ENCODE measurements around the gene SETD1A.
"Not testable (repeated sequence)": the region's sequence is repeated elsewhere in the genome, so short reads cannot be mapped to it uniquely, and the experiment has no call there.

Gene SETD1A

DNA sequence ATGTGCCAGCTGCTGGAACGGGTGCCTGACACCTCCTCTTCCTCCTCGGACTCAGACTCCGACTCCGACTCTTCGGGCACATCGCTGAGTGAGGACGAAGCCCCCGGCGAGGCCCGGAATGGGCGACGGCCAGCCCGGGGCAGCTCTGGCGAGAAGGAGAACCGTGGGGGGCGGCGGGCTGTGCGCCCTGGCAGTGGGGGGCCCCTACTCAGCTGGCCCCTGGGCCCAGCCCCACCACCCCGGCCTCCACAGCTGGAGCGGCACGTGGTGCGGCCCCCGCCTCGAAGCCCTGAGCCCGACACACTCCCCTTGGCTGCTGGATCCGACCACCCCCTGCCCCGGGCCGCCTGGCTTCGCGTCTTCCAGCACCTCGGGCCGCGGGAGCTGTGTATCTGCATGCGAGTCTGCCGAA, 27.4 kb upstream of the SETD1A start:
- DNase-seq: no peak

DNA sequence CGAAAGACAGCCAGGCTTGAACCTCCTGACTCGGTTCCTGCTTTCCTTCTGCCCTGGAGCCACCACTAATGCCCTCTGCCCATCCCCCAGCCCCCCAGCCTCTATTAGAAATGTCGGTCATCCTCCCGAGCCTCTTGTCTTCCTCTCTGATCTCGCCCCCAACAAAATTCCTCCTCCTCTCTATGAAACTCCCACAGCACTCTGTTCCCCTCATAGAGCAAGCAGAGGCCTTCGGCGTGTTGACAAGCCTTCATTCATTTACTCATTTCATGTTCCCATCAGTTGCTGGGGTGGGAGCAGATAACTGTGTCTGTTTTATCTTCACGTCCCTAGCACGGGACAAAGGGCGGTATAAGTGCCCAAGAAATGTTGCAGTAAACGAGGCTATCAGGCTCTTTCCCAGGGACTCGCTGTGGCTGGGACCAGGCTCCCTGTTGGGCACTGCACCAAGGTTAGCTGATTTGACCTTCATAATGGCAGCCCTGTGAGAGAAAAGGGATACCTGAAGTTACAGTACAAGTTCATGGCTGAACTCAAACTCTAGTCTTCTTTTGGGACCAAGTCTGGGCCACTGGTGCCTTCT, 26.4 kb upstream of the SETD1A start:
- DNase-seq: no peak

DNA sequence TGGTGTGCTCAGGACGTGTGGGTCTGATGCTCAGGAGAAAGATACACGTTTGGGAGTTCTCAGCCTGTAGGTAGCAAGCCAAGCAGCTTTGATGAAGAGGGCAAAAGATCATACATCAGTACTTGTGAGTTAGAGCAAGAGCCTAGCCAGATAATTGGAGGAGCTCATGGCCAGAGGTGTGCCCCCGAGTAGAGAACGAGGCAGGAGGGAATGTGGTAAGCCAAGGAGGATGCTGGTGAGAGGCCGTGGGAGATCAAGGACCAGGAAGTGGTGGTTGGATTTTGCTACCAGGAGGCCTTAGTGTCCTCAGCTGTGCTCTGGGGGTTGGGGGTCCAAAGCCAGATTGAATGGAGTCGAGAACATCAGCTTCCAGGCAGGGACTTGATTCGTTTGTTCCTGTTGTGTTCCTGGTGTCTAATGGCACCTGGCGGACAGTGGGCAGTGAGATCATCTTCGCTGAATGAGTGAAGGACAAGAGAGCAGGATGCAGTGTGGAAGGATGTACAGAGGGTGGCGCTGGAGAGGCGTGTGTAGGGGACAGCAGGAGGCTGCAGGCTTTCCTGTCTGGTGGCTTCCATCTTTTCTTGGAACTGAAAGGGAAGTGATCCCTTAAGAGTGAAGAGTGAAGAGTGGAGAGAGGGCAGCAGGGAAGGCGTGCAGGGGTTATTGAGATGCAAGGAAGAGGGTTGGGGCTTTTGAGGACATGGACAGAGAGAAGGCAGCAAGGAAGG, 22.6 kb upstream of the SETD1A start:
- no peak for DNase-seq

DNA sequence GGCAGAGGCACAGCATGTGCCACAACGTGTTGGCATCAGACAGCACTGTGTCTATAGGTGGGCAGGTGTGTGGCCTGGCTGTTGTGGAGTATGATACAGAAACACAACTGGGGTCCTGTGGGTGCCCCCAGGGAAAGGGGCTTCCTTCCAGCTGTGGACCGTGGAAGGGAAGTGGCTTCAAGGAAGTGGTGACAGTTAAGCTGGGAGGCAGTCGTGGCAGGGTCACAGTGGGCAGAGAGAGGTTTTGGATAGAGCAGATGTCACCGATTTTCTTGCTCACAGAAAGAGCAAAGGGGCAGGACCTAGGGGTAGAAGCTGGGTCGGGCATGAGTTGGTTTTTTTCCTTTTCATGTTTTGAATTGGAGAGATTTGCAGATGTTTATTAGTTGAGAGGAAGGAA, 19.9 kb upstream of the SETD1A start:
- no peak for DNase-seq

DNA sequence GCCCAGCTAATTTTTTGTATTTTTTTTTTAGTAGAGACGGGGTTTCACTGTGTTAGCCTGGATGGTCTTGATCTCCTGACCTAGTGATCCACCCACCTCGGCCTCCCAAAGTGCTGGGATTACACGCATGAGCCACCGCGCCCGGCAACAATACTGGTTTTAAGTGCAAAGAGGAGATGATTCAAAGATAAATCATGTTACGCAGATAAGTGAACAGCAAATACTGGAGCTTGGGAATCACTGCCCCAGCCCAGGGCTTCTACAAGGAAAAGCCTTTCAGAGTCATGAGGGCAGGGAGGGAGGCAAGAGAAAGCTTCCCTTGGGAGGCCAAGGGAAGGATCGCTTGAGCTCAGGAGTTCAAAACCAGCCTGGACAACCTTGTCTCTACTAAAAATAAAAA, 18.0 kb upstream of the SETD1A start:
- DNase-seq: not testable (repeated sequence)

DNA sequence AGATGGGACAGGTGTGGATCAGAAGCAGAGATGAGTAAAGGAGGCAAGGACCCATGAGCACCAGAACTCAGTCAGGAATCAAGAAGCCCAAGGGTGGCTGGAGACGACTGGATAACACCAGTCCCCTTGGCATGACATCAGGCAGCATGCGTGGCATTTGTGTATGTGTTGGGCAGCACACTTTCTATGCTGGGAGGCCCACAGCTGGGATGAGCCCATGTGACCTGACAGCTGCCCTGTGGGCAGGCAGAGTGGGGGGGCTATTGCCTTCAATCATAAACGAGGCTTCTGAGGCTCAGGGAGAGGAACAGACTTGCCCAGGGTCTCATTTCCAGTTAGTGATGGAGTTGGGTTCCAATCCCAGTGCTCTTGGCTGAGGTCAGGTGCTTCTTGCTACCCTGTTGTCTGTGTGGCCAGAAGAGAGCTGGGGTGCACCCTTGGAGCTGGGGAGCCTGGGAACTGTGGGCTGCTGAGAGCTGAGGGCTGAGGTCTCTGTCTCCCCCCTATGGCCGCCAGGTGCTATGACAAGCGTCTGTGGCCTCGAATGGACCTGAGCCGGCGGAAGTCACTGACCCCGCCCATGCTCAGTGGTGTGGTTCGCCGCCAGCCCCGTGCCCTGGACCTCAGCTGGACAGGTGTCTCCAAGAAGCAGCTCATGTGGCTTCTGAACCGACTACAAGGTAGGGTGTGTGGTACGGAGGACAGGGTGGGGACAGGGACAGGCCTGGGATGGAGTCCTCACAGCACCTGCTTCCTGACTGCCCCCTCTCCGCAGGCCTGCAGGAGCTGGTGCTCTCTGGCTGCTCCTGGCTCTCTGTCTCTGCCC, 15.7 kb upstream of the SETD1A start:
- peak; percentile 55 for DNase-seq

DNA sequence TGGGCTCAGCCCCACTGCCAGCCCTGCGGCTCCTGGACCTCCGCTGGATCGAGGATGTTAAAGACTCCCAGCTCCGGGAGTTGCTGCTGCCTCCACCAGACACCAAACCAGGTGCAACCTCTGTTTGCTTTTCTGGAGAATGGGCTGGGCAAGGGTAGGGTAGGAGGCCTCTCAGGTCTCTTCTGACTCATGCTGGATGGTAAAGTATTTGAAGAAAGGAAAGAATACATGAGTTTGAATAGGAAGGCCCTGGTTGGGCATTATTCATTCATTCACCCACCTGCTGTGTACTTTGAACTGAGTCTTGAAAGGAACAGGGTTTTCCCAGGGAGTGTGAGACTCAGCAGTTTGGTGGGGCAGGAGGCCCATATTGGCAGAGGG, 15.1 kb upstream of the SETD1A start:
- DNase-seq: no peak

DNA sequence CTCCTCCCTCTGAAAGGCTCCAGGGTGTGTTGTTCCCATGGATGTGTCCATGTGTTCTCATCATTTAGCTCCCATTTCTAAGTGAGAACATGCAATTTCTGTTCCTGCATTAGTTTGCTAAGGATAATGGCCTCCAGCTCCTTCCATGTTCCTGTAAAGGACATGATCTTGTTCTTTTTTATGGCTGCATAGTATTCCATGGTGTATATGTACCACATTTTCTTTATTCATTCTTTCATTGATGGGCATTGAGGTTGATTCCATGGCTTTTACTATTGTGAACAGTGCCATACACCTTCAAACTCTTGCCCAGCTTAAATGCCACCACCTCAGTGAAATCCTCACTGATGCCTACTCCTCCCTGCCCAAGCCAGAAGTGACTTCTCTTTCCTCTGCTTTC, 13.2 kb upstream of the SETD1A start:
- DNase-seq: no peak

DNA sequence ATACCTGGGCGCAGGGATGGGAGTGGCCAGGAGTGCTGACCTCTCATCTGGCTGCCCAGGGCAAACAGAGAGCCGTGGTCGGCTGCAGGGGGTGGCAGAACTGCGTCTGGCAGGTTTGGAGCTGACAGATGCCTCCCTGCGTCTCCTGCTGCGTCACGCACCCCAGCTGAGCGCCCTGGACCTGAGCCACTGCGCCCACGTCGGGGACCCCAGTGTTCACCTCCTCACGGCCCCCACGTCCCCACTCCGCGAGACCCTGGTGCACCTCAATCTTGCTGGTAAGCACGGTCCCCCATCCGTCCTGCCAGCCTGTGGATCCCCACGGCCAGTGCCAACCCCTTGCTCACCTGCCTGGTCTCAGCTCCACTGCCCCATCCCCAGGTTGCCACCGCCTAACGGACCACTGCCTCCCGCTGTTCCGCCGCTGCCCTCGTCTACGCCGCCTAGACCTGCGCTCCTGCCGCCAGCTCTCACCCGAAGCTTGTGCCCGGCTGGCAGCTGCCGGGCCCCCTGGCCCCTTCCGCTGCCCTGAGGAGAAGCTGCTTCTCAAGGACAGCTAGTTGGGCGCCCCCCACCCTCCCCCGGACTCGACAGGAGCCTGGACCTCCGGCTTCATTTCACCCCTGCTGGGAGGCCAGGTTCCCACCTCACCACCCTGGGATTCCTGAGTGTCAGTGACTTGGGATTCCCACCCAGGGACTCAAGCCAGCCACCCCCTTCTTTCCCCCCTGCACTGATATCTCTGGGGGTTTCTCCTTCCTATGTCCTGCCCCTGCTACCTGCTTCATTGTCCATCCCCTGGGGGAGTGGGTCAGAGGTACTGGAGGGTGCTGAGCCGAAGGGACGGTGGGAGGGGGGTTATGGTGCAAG, 10.6 kb upstream of the SETD1A start:
- no peak for DNase-seq

DNA sequence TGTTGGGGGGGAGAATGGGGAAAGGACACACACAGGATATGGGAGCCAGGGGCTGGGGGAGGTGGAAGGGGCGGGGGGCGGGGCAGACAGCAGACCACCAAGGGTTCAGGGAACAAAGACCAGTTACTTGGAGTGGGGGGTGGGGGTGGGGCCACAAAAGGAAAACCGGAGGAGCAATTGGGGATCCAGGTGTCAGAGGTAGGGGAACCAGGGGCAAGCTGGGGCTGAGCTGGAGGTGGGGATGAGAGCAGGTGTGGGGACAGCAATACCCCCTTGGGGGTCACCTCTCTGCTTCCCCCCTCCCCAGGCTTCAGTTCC, 10.1 kb upstream of the SETD1A start:
- no peak for DNase-seq

DNA sequence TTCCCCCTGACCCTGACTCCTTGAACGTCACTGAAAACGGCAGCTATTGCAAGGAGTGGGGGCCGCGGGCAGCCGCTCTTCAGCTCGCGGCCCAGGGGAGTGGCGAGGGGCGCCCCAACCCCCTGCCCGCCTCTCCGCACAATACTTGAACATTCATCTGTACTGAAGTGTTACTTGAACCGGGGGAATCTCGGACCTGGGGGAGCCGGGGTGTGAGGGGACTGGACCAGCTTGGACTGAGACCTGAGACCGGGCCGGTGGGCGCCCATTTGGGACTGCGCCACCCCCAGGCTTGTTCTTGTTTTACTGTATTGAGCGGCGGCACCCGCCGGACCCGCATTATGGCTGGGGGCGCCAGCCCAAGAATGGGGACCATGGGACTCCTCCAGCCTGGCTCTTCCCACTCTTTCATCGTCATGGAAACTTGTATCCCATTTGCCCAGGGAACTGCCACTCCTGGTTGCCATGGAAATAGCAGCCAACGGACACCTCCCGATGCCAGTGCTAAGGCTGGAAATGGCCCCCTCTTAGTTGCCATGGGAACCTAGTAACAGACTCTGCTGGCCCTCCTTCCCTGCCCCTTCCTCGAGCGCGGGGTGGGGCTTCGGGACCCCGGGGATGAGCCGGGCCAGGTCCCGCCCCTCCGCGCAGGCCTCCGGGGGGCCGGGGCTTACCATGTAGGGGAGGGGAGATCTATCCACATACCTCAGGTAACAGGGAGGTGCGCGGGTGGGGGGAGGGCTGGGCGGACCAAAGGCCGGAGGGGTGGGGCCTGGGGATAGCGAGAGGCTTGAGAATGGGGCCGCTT, 9.5 kb upstream of the SETD1A start:
- no peak for DNase-seq

DNA sequence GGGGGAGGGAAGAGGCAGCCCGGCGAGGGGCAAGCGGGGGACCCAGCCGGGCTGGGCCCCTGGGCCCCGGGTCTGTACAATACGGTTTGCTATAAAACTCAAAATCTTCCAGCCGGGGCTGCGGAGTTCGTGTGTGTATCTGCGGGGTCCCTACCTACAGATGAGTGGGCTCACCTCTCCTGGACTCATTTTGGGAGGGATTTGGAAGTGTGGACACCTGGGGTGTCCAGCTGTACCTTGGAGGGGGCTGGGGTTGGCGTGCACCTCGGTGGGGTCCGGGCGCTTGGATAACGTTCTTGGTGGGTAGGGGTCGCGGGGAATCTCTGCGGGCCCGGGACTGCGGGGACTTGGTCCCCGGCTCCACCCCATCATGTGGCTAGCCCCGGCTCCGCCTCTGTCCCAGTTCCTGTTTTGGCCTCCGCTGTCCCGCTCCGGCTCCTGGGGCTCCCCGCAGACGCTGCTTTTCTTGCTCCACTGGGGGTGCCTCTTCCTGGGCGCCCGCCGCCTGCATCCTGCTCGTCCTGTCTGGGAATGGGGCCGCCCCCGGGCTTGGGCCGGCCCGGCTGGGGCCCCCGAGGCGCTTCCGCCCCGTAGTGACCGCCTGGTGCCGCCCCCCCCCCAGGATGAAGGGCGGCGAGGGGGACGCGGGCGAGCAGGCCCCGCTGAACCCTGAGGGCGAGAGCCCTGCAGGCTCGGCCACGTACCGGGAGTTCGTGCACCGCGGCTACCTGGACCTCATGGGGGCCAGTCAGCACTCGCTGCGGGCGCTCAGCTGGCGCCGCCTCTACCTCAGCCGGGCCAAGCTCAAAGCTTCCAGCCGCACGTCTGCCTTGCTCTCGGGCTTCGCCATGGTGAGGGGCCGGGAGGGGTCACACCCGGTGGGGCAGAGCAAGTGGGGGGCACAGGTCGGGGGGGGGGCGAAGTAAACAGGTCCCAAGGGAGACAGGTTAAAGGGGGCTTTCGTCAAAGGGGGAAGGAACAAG, 8.6 kb upstream of the SETD1A start, which contains the start of gene ORAI3:
ORAI3 (plus strand) TSS at position 402 of the 983 bp plus-strand sequence; CDS start at position 624, 222 bp downstream.
- DNase-seq: peak; percentile 29

DNA sequence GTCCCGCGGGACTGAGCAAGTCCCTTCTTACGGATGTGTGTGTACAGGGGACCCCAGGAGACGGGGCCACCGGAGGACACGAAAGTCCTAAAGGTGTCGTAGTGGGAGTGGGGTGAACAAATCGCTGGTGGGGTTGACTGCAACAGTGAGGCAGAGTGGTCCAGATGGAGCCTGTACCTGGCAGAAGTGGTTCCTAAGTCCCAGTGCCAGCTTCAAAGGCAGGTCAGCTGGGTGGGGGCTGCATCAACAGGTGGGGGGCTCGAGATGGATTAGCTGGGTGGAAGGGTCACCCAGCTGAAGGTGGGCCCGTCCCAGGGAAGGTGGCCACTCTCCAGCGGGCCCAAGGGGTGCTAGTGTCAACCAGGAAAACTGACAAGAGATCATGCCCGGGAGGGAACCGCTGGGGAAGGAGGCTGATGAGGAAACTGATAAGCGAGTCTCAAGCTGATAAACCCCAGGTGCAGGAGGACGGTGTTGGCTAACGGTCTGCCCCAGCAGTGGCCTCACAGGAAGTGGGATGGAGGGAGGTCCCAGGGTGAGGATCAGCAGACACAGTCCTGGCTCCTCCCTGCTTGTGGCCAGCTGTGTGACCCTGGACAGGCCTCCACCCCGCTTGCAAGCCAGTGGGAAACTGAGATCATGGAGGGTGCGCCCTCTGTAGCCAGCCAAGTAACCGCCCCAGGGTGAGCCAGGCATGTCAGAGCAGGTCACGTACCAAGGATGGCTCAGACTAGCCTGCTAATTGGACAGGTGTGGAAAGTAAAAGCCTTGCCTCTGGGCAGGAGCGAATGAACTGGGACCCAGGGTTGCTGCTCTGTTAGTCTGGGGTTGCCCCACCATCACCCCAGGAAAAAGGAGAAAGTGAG, 7.7 kb upstream of the SETD1A start:
- DNase-seq: peak; percentile 25

DNA sequence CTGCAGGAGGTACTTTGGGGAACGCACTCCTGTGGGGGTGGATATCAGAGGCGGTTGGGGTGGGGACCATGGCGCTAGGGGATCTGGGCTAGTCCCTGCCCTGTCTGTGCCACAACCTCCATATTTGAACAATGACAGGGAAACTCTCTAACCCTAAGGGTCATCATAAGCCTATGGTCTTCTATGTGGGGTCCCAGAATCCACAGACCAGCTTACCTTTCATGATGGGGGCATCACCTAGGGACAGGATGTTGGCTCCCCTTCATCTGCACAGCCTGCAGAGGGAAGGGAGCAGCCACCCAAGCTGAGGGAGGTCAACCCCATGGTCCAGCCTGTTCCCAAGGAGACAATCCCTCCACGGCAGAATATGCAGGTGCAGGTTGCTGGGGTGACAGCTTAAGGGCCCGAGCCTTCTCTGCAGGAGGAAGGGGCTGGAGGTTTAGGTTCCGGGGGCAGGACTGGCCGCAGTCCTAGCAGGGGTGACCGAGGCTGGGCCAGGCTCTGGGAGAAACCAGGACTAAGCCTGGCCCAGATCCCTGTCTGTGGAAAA, 7.0 kb upstream of the SETD1A start:
- no peak for DNase-seq

DNA sequence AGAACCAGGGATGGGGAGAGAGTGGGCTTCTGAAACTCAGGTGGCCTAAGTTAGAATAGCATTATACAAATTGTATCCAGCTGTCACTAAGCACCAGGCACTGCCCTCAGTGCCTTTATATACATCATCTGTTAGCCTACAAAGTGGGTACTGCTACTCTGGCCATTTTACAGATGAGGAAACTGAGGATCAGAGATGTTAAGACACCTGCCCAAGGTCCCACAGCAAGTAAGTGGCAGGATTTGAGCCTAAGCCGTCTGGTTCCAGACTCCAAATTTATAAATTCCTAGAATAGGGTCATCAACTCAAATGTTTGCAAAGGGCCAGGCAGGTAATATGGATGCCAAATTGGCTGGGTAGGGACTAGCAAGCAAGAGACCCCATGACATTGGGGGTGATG, 6.4 kb upstream of the SETD1A start:
- DNase-seq: no peak

DNA sequence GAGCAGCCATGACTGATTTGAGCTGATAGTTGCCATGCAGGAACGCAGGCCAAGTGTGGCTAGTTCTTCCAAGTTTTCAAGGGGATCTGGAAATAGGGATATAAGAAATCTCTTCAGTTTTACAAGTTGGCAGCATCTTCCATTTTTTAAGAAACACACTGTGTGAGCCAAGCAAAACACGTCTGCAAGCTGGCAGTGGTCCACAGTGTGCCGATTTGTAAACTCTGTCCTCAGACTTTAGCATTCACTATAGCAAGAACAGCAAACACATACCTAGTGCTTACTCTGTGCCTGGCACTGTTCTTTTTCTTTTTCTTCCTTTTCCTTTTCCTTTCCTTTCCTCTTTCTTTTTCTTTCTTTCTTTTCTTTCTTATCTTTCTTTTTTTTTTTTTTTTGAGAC, 5.8 kb upstream of the SETD1A start:
- no peak for DNase-seq

DNA sequence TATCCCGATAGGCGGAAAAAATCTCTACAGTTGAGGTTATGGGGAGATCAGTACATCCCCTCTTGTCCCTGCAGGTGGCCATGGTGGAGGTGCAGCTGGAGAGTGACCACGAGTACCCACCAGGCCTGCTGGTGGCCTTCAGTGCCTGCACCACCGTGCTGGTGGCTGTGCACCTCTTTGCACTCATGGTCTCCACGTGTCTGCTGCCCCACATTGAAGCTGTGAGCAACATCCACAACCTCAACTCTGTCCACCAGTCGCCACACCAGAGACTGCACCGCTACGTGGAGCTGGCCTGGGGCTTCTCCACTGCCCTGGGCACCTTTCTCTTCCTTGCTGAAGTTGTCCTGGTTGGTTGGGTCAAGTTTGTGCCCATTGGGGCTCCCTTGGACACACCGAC, 4.4 kb upstream of the SETD1A start:
- DNase-seq: no peak

DNA sequence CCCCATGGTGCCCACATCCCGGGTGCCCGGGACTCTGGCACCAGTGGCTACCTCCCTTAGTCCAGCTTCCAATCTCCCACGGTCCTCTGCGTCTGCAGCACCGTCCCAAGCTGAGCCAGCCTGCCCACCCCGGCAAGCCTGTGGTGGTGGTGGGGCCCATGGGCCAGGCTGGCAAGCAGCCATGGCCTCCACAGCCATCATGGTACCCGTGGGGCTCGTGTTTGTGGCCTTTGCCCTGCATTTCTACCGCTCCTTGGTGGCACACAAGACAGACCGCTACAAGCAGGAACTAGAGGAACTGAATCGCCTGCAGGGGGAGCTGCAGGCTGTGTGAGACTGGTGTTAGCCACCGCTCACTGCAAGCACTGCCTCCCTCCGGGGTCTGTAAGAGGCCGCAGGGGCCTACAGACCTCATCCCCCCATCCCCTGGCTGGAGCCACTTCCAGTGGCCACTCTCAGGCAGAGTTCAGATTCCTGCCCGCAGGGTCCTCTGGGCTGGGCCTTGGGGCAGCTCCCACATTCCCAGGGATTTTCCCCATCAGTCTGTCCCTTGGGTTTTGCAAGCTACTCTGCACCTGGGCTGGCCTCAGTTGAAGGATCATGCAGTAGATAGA, 3.9 kb upstream of the SETD1A start:
- peak; percentile 59 for DNase-seq

DNA sequence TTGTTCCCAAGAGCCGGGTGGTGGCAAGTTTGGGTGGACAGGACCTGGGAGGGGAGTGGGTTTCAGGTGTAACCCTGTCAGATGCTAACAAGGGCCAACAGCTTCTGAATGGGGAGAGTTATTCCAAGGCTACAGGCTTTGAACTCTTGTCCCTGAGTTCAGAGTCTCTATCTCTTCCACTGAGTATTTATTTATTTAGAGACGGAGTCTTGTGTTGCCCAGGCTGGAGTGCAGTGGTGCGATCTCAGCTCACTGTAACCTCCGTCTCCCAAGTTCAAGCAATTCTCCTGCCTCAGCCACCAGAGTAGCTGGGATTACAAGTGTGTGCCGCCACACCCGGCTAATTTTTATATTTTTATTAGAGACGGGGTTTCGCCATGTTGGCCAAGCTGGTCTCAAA, 2.6 kb upstream of the SETD1A start:
- no peak for DNase-seq

Measured in activated CD4-positive, alpha-beta T cell treated with anti-CD3 and anti-CD28 coated beads, Interleukin-2, amount 50 U/mL, for 1 hour (primary cell).